NCI-H2171 treated with DMSO at 0.1 percent for 48 hours (cell line): ENCODE measurements around the gene PCNX3.

ENCODE experiments used
- DNase-seq: peaks from one replicate; lab custom pipeline; 2025; lab: John Stamatoyannopoulos, UW

PCNX3 gene

GRCh38 chr11:65580756-65581155 lies 34.8 kb upstream of the PCNX3 start:
- DNase-seq, result no peak

GRCh38 chr11:65581928-65582327 lies 33.6 kb upstream of the PCNX3 start:
- no peak for DNase-seq

GRCh38 chr11:65583589-65583988 lies 32.0 kb upstream of the PCNX3 start:
- DNase-seq, result no peak

- DNase-seq, result no peak
These were observed 31.5 kb upstream of the PCNX3 start for GRCh38 chr11:65584106-65584505.

DNA sequence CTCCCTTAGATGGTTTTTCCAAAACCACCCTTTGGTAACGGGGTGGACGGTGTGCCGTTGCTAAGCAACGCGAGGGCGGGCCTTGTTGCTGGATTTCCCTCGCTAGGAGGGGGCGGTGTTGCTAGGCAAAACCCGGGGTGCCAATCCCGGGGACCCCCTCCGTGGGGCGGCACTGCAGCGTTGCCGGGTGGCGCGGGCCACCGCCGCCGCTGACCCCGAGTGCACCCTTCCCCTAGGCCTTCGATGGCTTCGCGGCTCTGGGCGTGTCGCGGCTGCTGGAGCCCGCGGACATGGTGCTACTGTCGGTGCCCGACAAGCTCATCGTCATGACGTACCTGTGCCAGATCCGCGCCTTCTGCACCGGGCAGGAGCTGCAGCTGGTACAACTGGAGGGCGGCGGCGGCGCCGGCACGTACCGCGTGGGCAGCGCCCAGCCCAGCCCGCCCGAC lies 30.8 kb upstream of the PCNX3 start:
- DNase-seq, result no peak

GRCh38 chr11:65585396-65586246 lies 30.0 kb upstream of the PCNX3 start:
- DNase-seq, result peak; percentile 31

- DNase-seq, result no peak
These were observed 29.3 kb upstream of the PCNX3 start for GRCh38 chr11:65586247-65586630.

DNA sequence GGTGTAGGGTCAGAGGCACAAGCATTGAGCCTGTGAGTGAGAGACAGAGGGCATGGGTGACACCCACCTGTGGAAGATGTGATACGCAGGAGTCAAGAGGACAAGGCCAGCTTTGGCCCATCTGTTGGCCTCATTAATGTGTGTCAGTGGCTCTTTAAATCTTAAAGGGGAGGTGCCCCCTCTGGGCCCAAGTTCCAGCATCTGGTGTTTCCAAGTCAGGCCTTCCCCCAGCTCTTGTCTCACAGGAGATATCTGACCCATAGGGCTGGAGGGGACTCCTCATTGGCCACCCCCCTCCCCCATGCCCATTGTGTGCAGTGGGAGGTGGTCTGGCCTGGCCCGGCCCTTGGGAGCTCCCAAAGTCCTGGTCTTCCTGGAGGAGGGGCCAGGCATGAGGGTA lies 28.9 kb upstream of the PCNX3 start:
- no peak for DNase-seq

DNA sequence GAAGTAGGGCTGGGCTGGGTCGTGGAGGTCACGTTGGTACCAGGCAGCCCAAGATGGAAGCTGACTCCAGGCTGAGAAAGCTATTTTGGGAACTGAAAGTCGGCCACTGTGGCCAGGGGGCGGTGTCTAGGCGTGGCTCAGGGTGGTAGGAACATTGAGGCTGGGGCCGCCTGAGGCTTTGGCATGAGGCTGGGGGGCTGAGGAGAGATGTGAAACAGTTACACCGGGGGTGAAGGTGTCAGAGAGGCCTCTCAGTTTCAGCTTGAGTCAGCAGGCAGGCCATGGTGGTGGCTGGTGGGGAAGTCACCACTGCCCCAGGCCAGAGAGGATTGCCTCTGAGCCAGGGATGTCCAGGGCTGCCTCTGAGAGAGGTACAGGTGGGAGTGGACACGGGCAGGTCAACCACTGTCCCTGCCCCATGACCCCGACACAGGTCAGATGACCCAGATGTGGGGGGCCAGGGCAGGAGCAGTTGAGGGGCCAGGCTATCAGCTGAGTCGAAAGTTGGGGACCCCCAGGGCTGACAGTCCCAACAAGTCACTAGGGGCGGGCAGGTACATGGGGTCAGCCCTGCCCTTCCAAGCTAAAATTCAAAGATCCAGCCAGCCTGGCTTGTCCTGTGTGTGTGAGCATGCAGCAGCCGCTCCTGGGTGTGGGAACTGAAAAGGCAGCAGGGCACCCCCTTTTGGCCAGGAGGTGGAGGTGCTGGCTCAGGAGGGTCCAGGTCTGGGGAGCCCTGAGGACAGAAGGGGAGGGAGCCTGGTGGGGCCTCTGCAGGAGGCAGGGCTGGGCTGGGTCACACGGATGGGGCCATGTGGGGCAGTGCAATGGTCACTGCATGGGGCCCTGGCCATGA lies 27.1 kb upstream of the PCNX3 start:
- peak; percentile 20 for DNase-seq

- DNase-seq, result no peak
These were observed 25.9 kb upstream of the PCNX3 start for GRCh38 chr11:65589444-65590239.

DNA sequence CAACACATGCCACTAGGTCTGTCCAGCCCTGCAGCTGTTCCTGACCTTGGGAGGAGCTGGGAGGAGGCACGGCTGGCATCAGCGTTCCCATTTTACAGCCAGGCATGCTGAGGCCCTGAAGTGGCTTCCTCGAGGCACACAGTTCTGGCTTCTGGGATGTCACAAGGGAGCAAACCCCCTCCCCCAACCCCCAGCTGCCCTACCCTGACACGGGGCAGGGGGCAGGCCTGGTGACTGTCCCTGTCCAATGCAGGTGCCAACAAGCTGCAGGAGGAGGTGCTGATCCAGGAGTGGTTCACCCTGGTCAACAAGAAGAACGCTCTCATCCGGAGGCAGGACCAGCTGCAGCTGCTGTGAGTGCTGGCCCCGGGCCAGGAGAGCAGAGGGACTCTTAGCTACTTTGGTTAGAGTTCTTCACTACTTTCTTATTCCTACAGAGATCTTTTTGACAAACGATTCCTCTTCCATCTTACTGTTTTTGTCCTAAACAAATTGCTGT lies 25.3 kb upstream of the PCNX3 start:
- DNase-seq, result peak; percentile 62

DNA sequence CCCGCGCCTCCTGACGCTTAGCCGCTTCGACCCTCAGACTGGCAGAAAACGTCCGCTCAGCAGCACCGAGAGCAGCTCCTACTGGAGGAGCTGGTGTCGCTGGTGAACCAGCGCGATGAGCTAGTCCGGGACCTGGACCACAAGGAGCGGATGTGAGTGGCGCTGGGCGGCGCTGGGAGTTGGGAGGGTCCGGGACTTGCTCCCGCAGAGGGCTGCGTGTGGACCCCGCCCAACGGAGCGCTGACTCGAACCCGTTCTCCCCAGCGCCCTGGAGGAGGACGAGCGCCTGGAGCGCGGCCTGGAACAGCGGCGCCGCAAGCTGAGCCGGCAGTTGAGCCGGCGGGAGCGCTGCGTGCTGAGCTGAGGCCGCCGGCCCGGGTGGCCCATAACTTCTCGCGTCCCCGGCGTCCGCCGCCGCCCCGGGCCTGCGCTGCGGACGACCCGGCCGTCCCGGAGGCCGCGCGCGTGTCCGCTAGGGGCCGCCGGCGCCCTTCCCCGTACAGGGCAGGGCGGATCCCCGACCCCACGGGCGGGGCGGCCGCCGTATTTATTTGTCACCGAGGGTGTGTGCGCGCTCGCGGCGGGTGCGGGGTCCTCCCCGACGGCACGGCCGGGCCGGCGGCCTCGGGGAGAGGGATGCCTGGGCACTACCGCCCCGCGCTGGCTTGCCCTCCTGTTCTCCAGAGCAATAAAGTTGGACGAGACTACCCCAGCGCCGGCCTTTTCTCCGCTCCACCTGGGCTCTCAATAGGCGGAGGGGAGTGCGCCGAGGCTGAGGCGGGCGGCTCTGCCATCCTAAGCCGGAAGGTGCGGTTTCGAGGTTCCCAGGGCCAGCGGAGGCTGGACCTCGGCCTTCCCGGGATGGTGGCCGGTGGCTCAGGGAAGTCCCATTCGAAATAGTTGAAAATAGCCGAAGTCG lies 23.4 kb upstream of the PCNX3 start:
- no peak for DNase-seq

- DNase-seq, result peak; percentile 64
These were observed 22.6 kb upstream of the PCNX3 start for GRCh38 chr11:65592858-65593517.

DNA sequence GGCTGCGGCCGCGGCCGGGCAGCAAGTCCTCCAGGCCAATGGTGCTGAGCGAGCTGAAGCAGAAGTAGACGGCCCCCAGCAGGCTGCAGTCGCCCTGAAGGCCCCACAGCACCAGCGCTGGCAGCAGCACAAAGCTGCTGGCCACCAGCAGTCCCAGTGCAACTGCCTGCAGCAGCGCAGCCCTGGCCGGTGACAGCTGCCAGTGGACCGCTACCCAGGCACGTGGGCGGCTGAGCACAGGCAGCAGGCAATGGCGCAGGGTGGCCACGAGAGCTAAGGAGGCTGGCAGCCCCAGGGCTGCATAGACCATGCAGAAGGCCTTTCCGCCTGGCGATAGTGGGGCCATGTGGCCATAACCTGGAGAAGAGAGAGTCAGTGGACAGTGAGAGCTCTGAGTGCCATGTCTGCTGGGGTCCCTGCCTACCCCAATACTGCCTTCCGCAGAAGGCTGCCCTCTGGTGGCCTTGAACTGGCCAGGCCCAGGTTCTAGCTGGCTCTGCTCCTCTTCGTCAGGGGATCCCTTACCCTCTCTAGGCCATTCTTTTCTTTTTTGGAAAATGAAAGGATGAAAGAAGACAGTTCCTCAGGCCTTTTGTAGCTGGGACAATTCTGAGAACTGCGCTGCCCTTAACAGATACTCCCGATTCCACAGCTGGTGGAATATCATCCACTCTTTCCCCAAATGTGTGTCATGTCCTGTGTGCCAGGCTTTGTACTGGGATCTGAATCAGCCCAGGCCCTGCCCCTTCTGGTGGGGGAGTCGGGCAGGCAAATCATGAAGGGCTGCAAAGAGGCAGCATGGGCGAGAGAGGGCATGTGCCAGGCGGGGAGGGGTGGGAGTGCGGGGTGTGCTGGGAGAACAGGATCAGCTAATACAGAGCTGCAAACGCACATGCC lies 21.8 kb upstream of the PCNX3 start:
- DNase-seq, result no peak

- DNase-seq, result no peak
These were observed 20.4 kb upstream of the PCNX3 start for GRCh38 chr11:65595131-65595530.

GRCh38 chr11:65595543-65596281 lies 19.9 kb upstream of the PCNX3 start, which contains the start of gene KCNK7:
Gene KCNK7, minus strand, starts transcription at chr11:65595800. Its CDS starts 28 bp downstream, at chr11:65595772.
- DNase-seq, result no peak

GRCh38 chr11:65596520-65596919 lies 19.1 kb upstream of the PCNX3 start:
- no peak for DNase-seq

DNA sequence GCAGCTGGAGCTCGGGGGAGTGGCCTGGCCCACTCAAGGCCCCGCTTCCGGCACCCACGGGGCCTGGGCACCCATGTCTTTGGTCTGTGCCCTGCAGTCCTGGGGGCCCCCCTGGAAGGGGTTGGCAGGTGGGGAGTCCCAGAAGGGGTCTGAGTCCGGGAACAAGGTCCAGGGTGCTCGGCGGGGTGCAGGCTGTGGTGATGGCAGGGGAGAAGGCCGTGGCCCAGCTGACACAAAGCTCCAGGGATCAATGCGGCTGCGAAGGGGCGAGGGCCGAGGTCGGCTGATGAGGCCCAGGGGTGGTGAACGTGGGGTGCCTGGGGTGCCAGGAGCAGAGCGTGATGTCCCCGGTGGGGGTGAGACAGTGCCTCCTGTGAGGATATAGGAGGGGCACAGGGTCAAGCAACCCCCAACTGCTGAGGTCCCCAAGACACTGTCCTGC lies 17.3 kb upstream of the PCNX3 start:
- DNase-seq, result no peak
